Measurements from ENCODE around the gene TUT4.

GRCh38 chr1:52523376-52523775 is 29.5 kb downstream of the TUT4 start:
- TF ChIP-seq CTCF (conservative IDR thresholded peaks at IDR 0.05; ENCODE audit: low read depth, low read length) (no peak), EZH2phosphoT487 (IDR thresholded peaks at IDR 0.05; ENCODE audit: borderline replicate concordance, low read length) (no peak)
